SK-N-SH (cell line): Measurements from ENCODE around the gene AMACR. TPM values are rescaled to one million over a fixed set of nuclear protein-coding genes. Genes with fewer than 3 reads are reported as not detected.

Experiments
- CTCF ChIA-PET: fragments of 300-600, 350-600 bp; formaldehyde crosslinking; extraction: SDS; loops from one replicate; lab custom pipeline; 2021; lab: Yijun Ruan, JAX
- POLR2A ChIA-PET: fragments of 350-600 bp; sonication (Branson Sonifier 250); formaldehyde crosslinking; extraction: SDS; loops from one replicate; lab custom pipeline; 2020; ENCODE audit warnings: antibody characterized with exemption, inconsistent platforms; lab: Yijun Ruan, JAX
- DNase-seq: peaks from one replicate; pipeline ENCODE4 v3.0.0; 2012
- H2AFZ ChIP-seq: fragments of 200-600 bp; sonication (generic); 2 replicates; pipeline ENCODE4 v1.8.1; 2016; ENCODE audit warnings: antibody characterized with exemption, mild to moderate bottlenecking, low read depth
- H3F3A ChIP-seq: fragments of 200-600 bp; sonication (generic); replicated peaks from 2 replicates; pipeline ENCODE3; 2016; ENCODE audit warnings: antibody characterized with exemption, mild to moderate bottlenecking; ENCODE audit not compliant: insufficient read depth
- H3K27ac ChIP-seq, 2 experiments: fragments of 200-500 bp in 1 of 2; fragments of 200-600 bp in 1 of 2; sonication (Bioruptor generic) in 1 of 2; sonication (generic), shearing (Covaris generic) in 1 of 2; 2 replicates each; pipeline versions ENCODE4 v1.5.1 to v1.6.1; 2014 to 2016; ENCODE audit warnings: low read depth in 2 of 2, inconsistent platforms in 1 of 2, low read length in 1 of 2, mild to moderate bottlenecking in 1 of 2, mixed read lengths in 1 of 2
- H3K27me3 ChIP-seq: fragments of 200-600 bp; sonication (generic), shearing (Covaris generic); 2 replicates; pipeline ENCODE4 v1.6.1; 2016; ENCODE audit warnings: mixed run types; ENCODE audit not compliant: insufficient read depth
- H3K36me3 ChIP-seq, 2 experiments: fragments of 200-500 bp in 1 of 2; fragments of 200-600 bp in 1 of 2; sonication (Bioruptor generic) in 1 of 2; sonication (generic) in 1 of 2; replicated peaks in 1 of 2; 2 replicates each; pipeline versions ENCODE3 to v1.5.1; 2014 to 2016; ENCODE audit warnings: low read length in 1 of 2, mild to moderate bottlenecking in 1 of 2; ENCODE audit not compliant: insufficient read depth in 2 of 2, control insufficient read depth in 1 of 2
- H3K4me1 ChIP-seq, 2 experiments: fragments of 200-500 bp in 1 of 2; fragments of 200-600 bp in 1 of 2; sonication (Bioruptor generic) in 1 of 2; sonication (generic), shearing (Covaris generic) in 1 of 2; 2 replicates each; pipeline versions ENCODE4 v1.5.1 to v1.6.1; 2014 to 2016; ENCODE audit warnings: low read depth in 1 of 2, low read length in 1 of 2, mixed run types in 1 of 2; ENCODE audit not compliant: insufficient read depth in 2 of 2, control insufficient read depth in 1 of 2
- H3K4me2 ChIP-seq: fragments of 200-600 bp; sonication (generic), shearing (Covaris generic); 2 replicates; pipeline ENCODE4 v1.6.1; 2017; ENCODE audit warnings: mixed run types
- H3K4me3 ChIP-seq, 2 experiments: fragments of 200-500 bp in 1 of 2; fragments of 200-600 bp in 1 of 2; sonication (Bioruptor generic) in 1 of 2; sonication (generic), shearing (Covaris generic) in 1 of 2; 2 replicates each; pipeline versions ENCODE4 v1.5.1 to v1.8.1; 2014 to 2016; ENCODE audit warnings: low read depth in 2 of 2, inconsistent platforms in 1 of 2, low read length in 1 of 2, mild to moderate bottlenecking in 1 of 2, mixed read lengths in 1 of 2, moderate library complexity in 1 of 2
- H3K79me2 ChIP-seq: fragments of 200-600 bp; sonication (generic); 2 replicates; pipeline ENCODE4 v1.8.1; 2017; ENCODE audit warnings: mild to moderate bottlenecking; ENCODE audit not compliant: insufficient read depth
- H3K9ac ChIP-seq: fragments of 200-600 bp; sonication (generic); 2 replicates; pipeline ENCODE4 v1.6.1; 2017; ENCODE audit warnings: mixed run types
- H3K9me2 ChIP-seq: fragments of 200-600 bp; sonication (generic); 2 replicates; pipeline ENCODE4 v1.6.1; 2017; ENCODE audit warnings: mixed run types
- H3K9me3 ChIP-seq: fragments of 200-600 bp; sonication (generic); 2 replicates; pipeline ENCODE4 v1.6.1; 2017; ENCODE audit warnings: mixed run types, mild to moderate bottlenecking, moderate library complexity
- H4K20me1 ChIP-seq: fragments of 200-600 bp; sonication (generic); 2 replicates; pipeline ENCODE4 v1.6.1; 2017; ENCODE audit warnings: mild to moderate bottlenecking, mixed run types; ENCODE audit not compliant: insufficient read depth
- CHD2 ChIP-seq: fragments of 150-350 bp; IDR thresholded peaks from 2 replicates; pipeline ENCODE4 v1.6.1; 2018; ENCODE audit warnings: low read length; ENCODE audit not compliant: partially characterized antibody
- CTCF ChIP-seq: fragments of 200-600 bp; sonication (generic); IDR thresholded peaks from 2 replicates; pipeline ENCODE4 v1.6.1; 2017; ENCODE audit warnings: antibody characterized with exemption, mild to moderate bottlenecking, moderate library complexity
- EP300 ChIP-seq, 2 experiments: IDR thresholded peaks; 2 replicates each; pipeline versions ENCODE4 v1.4.0 to v1.6.1; 2012; ENCODE audit warnings: borderline replicate concordance in 1 of 2, low read depth in 1 of 2, low read length in 1 of 2
- FOXJ3 ChIP-seq: sonication (generic); formaldehyde crosslinking; IDR thresholded peaks from 2 replicates; pipeline ENCODE4 v1.5.1; 2020; ENCODE audit warnings: mild to moderate bottlenecking, missing genetic modification reagents
- GABPA ChIP-seq: IDR thresholded peaks from 2 replicates; pipeline ENCODE4 v1.4.0; 2012; ENCODE audit warnings: low read depth, mild to moderate bottlenecking
- GATA2 ChIP-seq: sonication (generic); formaldehyde crosslinking; IDR thresholded peaks from 2 replicates; pipeline ENCODE4 v1.5.0; 2020; ENCODE audit warnings: mild to moderate bottlenecking, missing genetic modification reagents
- MEF2A ChIP-seq: IDR thresholded peaks from 2 replicates; pipeline ENCODE4 v1.4.0; 2012; ENCODE audit warnings: low read depth, borderline replicate concordance
- NFIC ChIP-seq: IDR thresholded peaks from 2 replicates; pipeline ENCODE4 v1.4.0; 2012; ENCODE audit warnings: borderline replicate concordance
- NRF1 ChIP-seq: IDR thresholded peaks from 2 replicates; pipeline ENCODE4 v1.6.1; 2012; ENCODE audit warnings: low read depth, mild to moderate bottlenecking, low read length
- POLR2AphosphoS5 ChIP-seq: IDR thresholded peaks from 2 replicates; pipeline ENCODE4 v1.6.1; 2012; ENCODE audit warnings: low read depth, low read length
- RCOR1 ChIP-seq: fragments of 150-350 bp; IDR thresholded peaks from 2 replicates; pipeline ENCODE4 v1.6.1; 2017; ENCODE audit warnings: antibody characterized with exemption, low read length
- REST ChIP-seq: IDR thresholded peaks from 2 replicates; pipeline ENCODE4 v1.6.1; 2012; ENCODE audit warnings: mild to moderate bottlenecking, low read depth, low read length, moderate library complexity
- RXRA ChIP-seq: IDR thresholded peaks from 2 replicates; pipeline ENCODE4 v1.4.0; 2012; ENCODE audit warnings: low read depth, mild to moderate bottlenecking, borderline replicate concordance
- TAF1 ChIP-seq: IDR thresholded peaks from 2 replicates; pipeline ENCODE4 v1.6.1; 2012; ENCODE audit warnings: low read depth, mild to moderate bottlenecking, low read length, moderate library complexity, borderline replicate concordance
- TCF12 ChIP-seq: IDR thresholded peaks from 2 replicates; pipeline ENCODE4 v1.4.0; 2012
- USF1 ChIP-seq: IDR thresholded peaks from 2 replicates; pipeline ENCODE4 v1.4.0; 2012; ENCODE audit warnings: low read depth, borderline replicate concordance
- USF2 ChIP-seq: fragments of 150-350 bp; IDR thresholded peaks from 2 replicates; pipeline ENCODE4 v1.6.1; 2017; ENCODE audit warnings: antibody characterized with exemption, low read length, low read depth, borderline replicate concordance
- WGBS: methylation state at CpG from one replicate; pipeline ENCODE4 v1.1.6; 2017; ENCODE audit warnings: low lambda C conversion rate; 5-methylcytosine and 5-hydroxymethylcytosine counted together
- polyA plus RNA-seq, 3 experiments: library from polyadenylated mRNA; depleted of rRNA; stranded (reverse); fragments of >200 nt; gene quantifications; 2 replicates each; pipeline ENCODE4 v1.2.3, GENCODE V29; 2012

The AMACR gene
- polyA plus RNA-seq, 1 of the 3 experiments (the other 2 are of a cell fraction): 11.8 TPM

GRCh38 chr5:34008802-34009201, 952 bp upstream of the AMACR start:
- H3K4me3 ChIP-seq: peak overlapping the region; percentile 84 to 91
- H2AFZ ChIP-seq: peak overlapping the region; percentile 96
- H3K36me3 ChIP-seq: peaks cover 6 to 18% of the 10 kb centered on the region in 2 experiments
- TF ChIP-seq CTCF (no peak), GATA2 (CRISPR knock-in tag) (no peak), POLR2AphosphoS5 (no peak), EP300 (IDR thresholded peaks at IDR 0.05; ENCODE audit: borderline replicate concordance in 1 of 2, low read depth in 1 of 2, low read length in 1 of 2) (no peak), REST (no peak), NFIC (no peak), RCOR1 (no peak), TCF12 (no peak), NRF1 (no peak), GABPA (no peak), TAF1 (no peak), MEF2A (no peak), USF1 (no peak), CHD2 (no peak), FOXJ3 (CRISPR knock-in tag) (no peak), USF2 (no peak), RXRA (no peak)
- ChIA-PET CTCF (interaction anchor here (1.2 to 1.6 kb wide), 2 partner anchors 8 to 12 kb away, joined by 3 read pairs; no protein-coding TSS in a partner anchor), POLR2A (interaction anchor here (1.3 to 1.7 kb wide), 3 partner anchors 11 to 906 kb away, joined by 3 to 4 read pairs (median 3); partner anchors contain the start of genes BRIX1 and RAD1)
- no peaks in the 10 kb centered on the region for H3K9me3 ChIP-seq
- peaks cover 14% of the 10 kb centered on the region for H3K79me2 ChIP-seq
- no peaks in the 10 kb centered on the region for H4K20me1 ChIP-seq
- peak overlapping the region; percentile 89 to 99 for H3K27ac ChIP-seq
- WGBS: 4% methylated on average over 1 of the region's 1 CpG
- peak overlapping the region; percentile 87 for H3K9ac ChIP-seq
- peaks cover 36% of the 10 kb centered on the region for H3F3A ChIP-seq
- H3K27me3 ChIP-seq: no peaks in the 10 kb centered on the region
- peaks cover 8 to 11% of the 10 kb centered on the region in 2 experiments for H3K4me1 ChIP-seq
- peak overlapping the region; percentile 91 for H3K4me2 ChIP-seq
- H3K9me2 ChIP-seq: no peaks in the 10 kb centered on the region
- DNase-seq: no peak
